HG03064 (cell line): ENCODE measurements around the gene SASS6.

Experiments
- ATAC-seq: cut with Tn5 transposase; IDR thresholded peaks from one replicate; pipeline ENCODE4 v1.9.1; 2021; ENCODE audit warnings: low read depth; ENCODE audit not compliant: unreplicated experiment

SASS6 gene, protein sequence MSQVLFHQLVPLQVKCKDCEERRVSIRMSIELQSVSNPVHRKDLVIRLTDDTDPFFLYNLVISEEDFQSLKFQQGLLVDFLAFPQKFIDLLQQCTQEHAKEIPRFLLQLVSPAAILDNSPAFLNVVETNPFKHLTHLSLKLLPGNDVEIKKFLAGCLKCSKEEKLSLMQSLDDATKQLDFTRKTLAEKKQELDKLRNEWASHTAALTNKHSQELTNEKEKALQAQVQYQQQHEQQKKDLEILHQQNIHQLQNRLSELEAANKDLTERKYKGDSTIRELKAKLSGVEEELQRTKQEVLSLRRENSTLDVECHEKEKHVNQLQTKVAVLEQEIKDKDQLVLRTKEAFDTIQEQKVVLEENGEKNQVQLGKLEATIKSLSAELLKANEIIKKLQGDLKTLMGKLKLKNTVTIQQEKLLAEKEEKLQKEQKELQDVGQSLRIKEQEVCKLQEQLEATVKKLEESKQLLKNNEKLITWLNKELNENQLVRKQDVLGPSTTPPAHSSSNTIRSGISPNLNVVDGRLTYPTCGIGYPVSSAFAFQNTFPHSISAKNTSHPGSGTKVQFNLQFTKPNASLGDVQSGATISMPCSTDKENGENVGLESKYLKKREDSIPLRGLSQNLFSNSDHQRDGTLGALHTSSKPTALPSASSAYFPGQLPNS

DNA sequence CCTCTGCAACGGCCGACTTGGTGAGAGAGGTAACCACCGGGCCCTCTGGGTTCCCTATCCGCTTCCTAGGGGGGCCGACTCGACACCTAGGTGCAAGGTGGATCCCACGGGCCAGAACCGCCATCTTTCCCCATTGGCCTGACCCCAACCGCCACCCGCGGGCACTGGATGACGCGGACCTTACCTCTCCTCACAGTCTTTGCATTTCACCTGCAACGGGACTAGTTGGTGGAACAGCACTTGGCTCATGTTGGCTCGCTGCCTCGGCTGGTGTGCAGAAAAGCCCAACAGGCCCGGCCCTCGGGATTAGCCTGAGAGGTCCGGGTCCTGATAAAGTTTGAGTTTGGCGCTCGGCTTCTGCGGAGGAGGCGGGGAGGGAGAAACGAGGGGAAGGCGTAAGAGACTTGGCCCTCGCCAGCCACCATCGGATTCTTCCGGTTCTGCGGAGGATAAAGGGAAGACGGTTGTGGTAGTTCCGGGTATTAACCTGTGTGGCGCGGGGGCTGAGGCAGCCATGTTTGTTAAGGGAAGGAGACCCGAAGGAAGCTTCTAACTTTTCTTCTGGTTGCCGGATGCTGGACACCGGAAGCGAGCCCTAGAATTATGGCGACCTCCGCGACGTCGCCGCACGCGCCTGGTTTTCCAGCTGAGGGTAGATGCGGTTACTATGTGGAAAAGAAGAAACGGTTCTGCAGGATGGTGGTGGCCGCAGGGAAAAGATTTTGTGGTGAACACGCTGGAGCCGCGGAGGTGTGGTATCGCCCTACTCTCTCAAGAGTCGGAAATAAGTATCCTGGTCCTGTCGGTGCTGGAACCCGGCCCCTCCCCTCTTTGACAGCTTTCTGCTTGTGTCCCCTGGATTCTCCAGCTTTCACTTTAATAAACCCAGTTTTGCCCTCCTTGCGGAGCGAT is at the start of gene SASS6, which contains the start of gene TRMT13:
Gene SASS6, minus strand, starts transcription at position 365 of the 912 bp plus-strand sequence. Its CDS starts 116 bp downstream, at position 249.
Gene TRMT13, plus strand, starts transcription at position 598 of the 912 bp plus-strand sequence. Its CDS starts 6 bp downstream, at position 604.
- ATAC-seq = peak; percentile 87

DNA sequence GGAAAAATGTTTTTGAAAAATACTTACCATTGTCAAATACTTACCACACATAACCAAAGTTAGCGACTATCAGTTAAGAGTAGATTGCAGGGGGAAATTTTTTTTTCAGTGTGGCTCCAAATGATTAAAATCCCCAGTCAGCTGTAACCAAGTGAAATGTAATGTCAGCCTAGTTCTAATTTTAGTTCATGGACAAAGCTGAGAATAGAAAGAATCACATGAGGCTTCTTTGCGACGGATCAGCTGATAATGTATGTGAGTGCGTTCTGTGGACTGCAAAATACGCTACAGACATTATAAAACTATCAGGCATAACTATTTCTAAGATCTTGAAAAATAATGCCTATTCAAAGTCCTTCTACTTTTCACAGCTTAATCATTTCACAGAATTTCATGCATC is 45.4 kb upstream of the SASS6 start, which contains the start of gene LRRC39:
Gene LRRC39, minus strand, starts transcription at position 166 of the 400 bp plus-strand sequence. CDS start 9,740 bp downstream, outside the sequence.
- no peak for ATAC-seq

DNA sequence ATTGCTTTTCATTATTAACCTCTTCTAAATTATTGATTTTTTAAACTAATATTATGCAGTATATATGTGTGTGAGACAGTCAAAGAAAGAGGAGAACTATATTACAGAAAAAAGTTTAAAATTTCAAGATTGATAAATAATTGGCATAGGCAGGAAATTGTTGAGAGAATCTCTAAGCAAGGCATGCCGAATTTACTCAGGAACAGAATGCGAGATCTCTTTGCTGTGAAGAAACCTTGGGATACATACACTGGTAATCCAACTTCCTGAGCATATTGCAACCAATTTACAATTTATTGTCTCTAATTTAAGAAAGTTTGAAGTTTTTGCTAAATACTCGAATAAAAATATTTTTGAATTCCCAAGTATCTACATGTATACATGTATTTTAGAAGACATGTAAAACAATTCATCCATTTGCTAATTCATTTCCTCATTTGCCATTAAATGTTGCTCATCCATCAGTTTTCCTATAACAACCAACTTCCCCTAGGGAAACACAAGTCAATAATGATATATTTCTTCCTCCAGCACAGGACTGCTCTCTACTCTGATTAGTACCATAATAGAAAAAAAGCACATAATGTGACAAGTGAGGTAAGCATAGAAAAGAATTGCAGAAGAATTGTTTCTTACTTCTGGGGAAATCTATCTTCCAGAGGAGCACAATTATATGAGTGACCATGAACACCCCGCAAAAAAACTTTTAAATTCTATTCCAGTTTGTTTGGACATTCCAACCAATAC is 44.7 kb upstream of the SASS6 start:
- no peak for ATAC-seq

DNA sequence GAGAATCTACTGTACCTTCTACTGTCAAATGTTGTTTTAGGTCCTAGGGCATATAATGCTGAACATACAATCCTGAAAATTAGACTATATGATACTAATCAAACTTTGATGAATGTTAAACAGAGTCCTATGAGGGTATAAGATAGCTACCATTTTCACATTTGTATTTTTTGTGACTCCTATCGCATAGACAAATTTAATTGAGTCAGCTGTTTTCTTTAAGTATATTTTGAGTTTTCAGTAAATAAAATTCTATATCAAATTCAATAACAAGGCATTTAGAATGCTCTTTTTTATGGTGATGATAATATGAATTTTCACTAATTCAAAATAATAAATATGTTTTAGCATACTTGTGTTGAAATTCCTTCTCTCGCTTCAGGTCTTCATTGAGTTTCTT is 35.3 kb upstream of the SASS6 start:
- ATAC-seq = no peak

DNA sequence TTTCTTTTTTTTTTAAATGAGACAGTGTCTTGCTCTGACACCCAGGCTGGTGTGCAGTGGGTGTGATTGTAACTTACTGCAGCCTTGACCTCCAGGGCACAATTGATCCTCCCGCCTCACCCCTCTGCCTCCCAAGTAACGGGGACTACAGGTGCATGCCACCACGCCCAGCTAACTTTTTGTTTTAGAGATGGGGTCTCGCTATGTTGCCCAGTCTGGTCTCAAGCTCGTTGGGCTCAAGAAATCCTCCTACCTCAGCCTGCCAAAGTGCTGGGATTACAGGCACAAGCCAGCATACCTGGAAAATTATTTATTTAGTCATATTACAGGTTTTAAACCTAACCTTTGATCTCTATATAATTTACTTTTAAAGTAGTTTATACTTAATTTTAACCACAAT is 32.0 kb upstream of the SASS6 start:
- ATAC-seq = no peak

DNA sequence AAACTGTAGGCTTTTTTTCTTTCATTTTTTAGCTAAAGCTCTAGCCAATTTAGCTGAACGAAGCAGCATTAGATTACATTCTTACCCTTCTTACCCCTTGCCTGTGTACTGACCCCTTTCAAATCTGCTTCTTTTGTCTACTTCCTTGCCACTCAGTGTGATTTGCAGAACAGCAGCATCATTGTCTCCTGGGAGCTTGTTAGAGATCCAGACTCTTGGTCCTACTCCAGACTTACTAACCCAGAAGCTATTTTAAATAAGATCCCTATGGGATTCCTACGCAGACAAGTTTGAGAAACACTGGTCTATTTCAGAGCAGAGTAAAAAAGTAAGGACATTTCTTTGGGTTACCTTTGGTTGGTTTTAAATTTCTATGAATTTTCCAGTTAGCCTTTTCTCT is 31.5 kb upstream of the SASS6 start:
- no peak for ATAC-seq

DNA sequence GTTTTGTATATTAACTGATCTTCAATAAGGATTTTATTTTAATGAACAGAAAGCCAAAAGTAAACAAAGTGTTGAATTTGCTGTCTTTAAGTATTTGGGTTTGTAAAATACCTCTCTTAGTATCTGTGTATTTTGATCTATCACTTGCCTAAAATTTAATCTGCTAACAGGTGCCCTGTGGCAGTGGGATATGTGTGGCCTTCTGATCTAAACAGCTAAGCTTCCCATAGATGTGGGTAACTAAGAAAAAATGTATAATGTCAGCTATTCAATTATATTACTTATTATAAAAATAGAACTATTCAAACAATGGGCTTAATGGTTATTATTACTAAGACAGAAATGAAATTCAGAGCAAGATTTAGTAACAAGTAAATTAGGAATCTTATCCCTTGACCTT is 30.2 kb upstream of the SASS6 start:
- no peak for ATAC-seq

DNA sequence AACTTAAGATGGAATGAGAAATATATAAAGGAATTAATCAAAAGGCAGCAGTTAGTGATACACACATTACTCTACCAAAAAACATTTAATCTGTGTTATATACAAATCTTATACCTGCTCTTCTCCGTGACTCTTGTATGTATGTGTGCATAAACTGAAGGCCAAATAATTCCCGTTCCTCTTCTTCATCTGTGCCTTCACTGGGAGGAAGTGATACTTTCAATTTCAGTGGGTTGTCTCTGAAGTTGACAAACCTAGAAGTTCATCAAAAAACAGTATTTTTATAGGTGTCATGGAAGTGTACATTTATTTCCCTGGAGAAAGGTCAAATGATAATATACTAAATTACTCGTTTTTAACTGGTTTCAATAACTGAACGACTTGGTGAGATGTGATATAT is 19.5 kb upstream of the SASS6 start:
- no peak for ATAC-seq

DNA sequence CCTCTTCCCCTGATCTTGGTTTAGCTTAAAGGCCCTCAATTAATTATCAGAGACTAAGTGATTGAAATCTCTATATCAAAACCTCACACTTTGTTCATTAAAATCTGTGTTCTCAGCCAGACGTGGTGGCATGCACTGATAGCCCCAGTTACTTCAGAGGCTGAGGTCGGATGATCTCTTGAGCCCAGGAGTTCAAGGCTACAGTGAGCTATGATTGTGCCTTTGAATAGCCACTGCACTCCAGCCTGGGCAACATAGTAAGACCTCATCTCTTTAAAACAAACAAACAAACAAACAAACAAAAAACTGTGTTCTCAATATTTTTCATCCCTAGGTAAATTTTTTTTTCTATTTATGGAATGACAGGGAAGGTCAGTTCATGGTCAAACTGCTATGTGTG is 18.9 kb upstream of the SASS6 start:
- ATAC-seq = no peak

DNA sequence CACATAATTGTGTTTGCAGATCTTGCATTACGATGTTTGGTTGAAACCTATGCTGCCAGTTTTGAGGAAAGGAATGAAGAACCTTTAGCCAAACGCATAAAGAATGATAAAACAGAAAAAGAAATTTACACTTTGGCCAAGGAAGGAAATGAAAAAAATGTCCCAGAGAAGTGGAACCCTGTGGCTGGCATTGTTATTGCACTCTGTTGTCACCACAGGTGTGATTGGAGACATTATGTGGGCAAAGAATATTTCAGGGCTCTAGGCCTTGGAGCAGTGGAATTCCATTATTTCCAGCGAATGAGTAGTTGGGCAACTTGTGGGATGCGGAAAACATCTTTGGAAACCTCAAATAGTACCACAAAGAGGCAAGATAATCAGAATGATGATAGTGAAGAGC is 15.1 kb upstream of the SASS6 start:
- no peak for ATAC-seq

DNA sequence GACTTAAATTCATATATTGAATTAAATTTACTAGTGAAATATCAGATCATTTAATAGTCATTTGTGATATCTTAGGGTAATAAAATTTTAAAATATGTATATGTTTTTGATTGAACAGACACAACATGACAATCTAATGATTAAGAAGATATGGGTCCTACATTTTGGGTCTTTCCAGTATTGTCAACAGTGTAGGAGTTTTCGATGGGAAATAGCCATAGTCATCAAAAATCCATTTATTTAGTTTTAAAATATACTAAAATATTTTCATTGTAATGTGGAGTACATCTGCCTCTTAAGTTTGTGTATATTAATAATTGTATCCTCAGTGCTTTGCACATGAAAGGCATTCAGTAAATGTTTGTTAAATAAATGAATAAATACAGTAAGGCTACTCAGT is 14.2 kb upstream of the SASS6 start:
- ATAC-seq = no peak

DNA sequence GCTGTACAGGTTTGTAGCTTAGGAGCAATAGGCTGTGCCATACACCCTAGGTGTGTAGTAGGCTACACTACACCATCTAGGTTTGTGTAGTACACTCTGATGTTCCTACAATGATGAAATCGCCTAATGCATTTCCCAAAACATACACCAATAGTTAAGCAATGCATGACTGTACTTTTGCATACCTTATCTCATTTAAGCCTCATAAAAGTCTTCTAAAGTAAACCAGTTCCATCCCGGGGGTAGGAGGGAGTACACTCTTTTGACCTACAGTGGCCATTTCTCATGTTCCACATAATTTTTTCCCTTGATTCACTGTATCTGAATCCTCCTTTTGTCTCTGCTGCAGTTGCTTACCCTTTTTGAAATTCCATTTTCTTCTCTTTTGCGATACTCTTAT is 12.4 kb upstream of the SASS6 start:
- ATAC-seq = no peak

DNA sequence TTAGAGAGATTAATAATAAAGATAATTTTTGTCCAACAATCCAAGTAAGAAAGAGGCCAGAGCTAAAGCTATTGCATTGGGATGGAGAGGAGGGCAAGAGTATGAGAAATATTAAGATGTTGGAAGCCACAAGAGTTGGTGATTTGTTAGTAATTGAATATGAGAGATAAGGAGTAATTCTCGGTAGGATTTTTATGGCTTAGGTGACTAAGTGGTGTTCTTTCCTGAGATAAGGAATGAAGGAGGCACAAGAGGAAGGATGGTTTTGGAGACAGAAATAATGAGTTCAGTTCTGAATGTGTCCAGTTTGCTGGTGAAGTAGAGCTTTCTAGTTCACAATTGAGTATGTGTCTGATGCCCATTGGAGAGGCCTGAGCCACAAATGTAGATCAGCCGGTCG is 9.6 kb upstream of the SASS6 start:
- ATAC-seq = no peak

DNA sequence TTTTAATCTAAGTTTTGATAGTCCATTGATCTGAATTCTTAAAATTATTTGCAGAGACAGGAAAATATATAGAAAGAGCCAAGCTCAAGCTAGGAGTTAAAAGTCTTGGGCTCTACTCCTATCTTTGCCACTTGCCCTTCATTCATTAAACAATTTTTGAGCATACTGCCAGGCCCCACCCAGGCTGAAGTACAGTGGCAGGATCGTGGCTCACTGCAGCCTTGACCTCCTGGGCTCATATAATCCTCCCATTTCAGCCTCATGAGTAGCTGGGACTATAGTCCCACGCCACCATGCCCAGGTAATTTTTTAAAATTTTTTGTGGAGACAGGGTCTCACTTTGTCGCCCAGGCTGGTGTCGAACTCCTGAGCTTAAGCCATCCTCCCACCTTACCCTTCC is 8.5 kb upstream of the SASS6 start:
- ATAC-seq = no peak

DNA sequence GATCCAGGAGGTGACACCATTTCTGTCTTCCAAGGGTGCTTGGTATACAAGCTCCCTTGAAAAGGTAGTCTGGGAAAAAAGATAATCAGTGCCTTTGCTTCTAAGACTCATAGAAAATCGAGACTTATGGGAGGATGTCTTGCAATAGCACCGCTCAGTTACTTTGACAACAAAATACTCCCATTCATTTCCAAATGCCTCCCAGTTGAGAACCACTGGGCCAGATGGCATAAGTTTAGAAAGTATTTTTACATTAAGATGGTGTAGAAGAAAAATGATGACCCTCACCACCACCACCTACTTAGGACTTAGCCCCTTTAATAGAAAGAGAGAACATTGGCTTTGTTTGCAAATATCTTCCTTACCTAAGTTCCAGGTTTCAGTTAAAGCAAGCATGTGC is 4.9 kb upstream of the SASS6 start:
- no peak for ATAC-seq

DNA sequence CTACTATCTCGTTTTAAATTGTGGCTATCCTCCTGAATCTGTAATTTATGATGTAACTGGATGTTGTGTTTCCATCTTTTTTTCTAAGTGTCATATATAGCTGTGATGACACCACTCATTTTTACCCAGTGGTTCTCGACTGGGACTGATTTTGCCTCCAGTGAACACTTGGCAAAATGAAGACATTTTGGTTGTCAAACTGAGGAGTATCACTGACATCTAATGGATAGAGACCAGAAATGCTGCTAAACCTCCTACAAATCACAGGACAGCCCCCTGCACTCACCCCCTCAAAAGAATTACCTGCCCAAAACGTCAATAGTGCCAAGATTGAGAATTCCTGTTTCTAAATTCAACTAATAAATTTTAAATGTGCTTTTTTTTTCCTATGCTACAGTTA is 2.1 kb upstream of the SASS6 start:
- no peak for ATAC-seq

DNA sequence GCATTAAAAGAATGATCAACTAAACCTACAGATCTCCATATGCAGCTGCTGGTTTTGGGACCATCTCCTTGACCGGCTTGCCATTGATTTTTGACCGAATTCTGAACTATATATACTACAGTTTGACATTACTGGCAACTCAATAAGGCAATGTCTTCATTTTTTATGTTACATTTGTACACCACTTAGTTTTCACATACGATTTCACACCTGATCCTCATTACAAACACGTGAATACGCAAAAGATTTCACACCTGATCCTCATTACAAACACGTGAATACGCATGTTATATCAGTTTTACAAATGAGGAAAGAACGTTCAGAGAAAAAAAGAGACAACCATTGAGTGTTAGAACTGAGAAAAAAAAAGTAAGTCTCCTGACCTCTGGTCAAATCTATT is 1.1 kb downstream of the SASS6 start:
- no peak for ATAC-seq

DNA sequence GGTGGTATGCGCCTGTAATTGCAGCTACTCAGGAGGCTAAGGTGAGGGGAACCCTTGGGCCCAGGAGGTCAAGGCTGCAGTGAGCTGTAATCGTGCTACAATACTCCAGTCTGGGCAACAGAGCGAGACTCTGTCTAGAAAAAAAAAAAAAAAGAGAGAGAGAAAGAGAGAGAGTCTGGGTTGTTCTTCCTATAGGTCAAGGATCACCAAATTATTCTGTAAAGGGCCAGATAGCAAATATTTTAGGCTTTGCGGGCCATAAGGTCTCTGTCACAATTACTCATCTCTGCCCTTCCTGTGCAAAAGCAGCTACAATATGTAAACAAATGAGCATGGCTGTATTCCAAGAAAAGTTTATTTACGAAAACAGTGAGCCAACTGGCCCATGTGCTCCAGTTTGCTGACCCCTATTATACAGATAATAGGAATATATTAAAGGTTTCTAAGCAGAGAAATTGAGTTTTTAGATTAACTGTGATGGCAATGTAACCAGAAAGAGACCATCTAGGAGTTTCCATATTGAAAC is 2.1 kb downstream of the SASS6 start:
- no peak for ATAC-seq

DNA sequence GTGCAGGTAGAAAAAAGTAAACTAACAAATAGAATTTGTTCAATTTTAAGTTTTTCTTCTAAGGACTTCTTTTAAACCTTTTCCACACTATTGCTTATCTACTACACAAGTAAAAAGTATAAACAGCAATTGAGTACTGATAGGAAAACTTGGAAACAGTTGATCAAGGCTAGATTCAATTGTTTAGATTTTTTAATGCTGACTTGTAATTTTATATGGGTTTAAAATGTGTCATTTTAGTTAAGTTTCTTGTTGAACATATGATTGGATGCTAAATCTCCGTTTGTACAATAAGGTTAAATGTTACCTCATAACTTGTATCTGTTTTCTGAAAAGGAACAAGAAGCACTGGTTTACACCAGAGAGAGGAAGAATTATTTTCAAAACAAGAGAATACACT is 5.5 kb downstream of the SASS6 start:
- ATAC-seq = no peak

DNA sequence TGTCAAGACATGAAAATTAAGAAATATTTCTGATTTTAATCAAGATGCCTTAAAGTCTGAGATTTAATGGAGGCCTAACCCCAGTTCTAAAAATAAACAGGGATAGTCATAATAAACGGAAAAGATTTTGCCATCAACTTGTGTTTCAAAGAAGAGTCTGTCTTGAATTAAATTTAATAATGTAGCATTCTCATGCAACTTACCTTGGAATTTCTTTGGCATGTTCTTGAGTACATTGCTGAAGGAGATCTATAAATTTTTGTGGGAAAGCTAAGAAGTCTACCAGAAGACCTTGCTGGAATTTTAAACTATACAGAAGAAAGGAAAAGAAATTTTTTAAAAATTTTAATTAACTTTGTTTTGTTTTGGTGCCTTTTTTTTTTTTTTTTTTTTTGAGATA is 10.6 kb downstream of the SASS6 start:
- no peak for ATAC-seq
